Activated B cell treated with CpG ODN at 0.5 μM for 24 hours (primary cell): ENCODE measurements around the gene TTC36. TPM values are rescaled to one million over a fixed set of nuclear protein-coding genes. Genes with fewer than 3 reads are reported as not detected.
"Not testable (repeated sequence)": the region's sequence is repeated elsewhere in the genome, so short reads cannot be mapped to it uniquely, and the experiment has no call there.

Experiments
- ATAC-seq: fragments of 200-7000 bp; cut with Tn5 transposase; one replicate; pipeline ENCODE4 v1.10.0; 2021; ENCODE audit warnings: low read depth, mild to moderate bottlenecking, moderate library complexity
- CTCF ChIA-PET: fragments of 350-600 bp; sonication (Branson Sonifier 250); formaldehyde crosslinking; loops from one replicate; lab custom pipeline; 2021; ENCODE audit warnings: antibody characterized with exemption; lab: Charles Lee
- POLR2A ChIA-PET: fragments of 350-600 bp; sonication (Branson Sonifier 250); formaldehyde crosslinking; loops from one replicate; lab custom pipeline; 2021; ENCODE audit warnings: antibody characterized with exemption; lab: Charles Lee
- DNase-seq: peaks from one replicate; pipeline ENCODE4 v3.0.0; 2022
- H3K27ac Mint-ChIP-seq: one replicate; pipeline ENCODE4 v1.8.0; 2020; ENCODE audit warnings: mixed read lengths
- H3K27me3 Mint-ChIP-seq: one replicate; pipeline ENCODE4 v1.8.0; 2021; ENCODE audit warnings: mixed read lengths
- H3K36me3 Mint-ChIP-seq: one replicate; pipeline ENCODE4 v1.8.0; 2021; ENCODE audit warnings: low read depth, mixed read lengths
- H3K4me1 Mint-ChIP-seq: one replicate; pipeline ENCODE4 v1.8.0; 2021; ENCODE audit warnings: mixed read lengths
- H3K4me3 Mint-ChIP-seq: one replicate; pipeline ENCODE4 v1.8.0; 2020; ENCODE audit warnings: mild to moderate bottlenecking, mixed read lengths
- H3K9me3 Mint-ChIP-seq: one replicate; pipeline ENCODE4 v1.8.0; 2020; ENCODE audit warnings: mixed read lengths
- CTCF ChIP-seq: fragments of 200-600 bp; IDR thresholded peaks from one replicate; pipeline ENCODE4 v1.8.0; 2022; ENCODE audit warnings: antibody characterized with exemption, mild to moderate bottlenecking
- intact Hi-C: fragments of 100-400 bp; cut with micrococcal nuclease; formaldehyde crosslinking; loops from one replicate; pipeline ENCODE4 v1.15.1; 2024
- total RNA-seq: library from RNA; stranded (reverse); gene quantifications from 2 replicates; pipeline ENCODE4 v1.2.3, GENCODE V29; 2022

Gene TTC36
- total RNA-seq, 1 donor from 2014 or later: 0.44 TPM

GRCh38 chr11:118569670-118570069, 42.4 kb downstream of the TTC36 start:
- CTCF ChIA-PET: no interaction called here

GRCh38 chr11:118570787-118571186, 43.5 kb downstream of the TTC36 start:
- Mint-ChIP-seq H3K4me3 (no peak overlapping the region), H3K27ac (peak overlapping the region; percentile 18), H3K4me1 (peaks cover 40% of the 10 kb centered on the region), H3K27me3 (no peaks in the 10 kb centered on the region), H3K36me3 (peaks cover 21% of the 10 kb centered on the region), H3K9me3 (no peaks in the 10 kb centered on the region)
- ChIA-PET CTCF (no interaction called here), POLR2A (no interaction called here)
- ATAC-seq (no peak), DNase-seq (no peak)
- intact Hi-C loops: loop anchor here (5.0 kb wide), 1 partner anchor 133 kb away; the partner anchor contains the start of gene KMT2A
- TF ChIP-seq CTCF: no peak

More at GRCh38 chr11:118569670-118570069, 42.4 kb downstream of the TTC36 start:
- Mint-ChIP-seq H3K27ac (no peak overlapping the region), H3K4me1 (peaks cover 35% of the 10 kb centered on the region), H3K27me3 (no peaks in the 10 kb centered on the region), H3K4me3 (no peak overlapping the region), H3K9me3 (no peaks in the 10 kb centered on the region), H3K36me3 (peaks cover 21% of the 10 kb centered on the region)
- ATAC-seq: no peak
- TF ChIP-seq CTCF: no peak
- intact Hi-C loops: loop anchor here (5.0 kb wide), 3 partner anchors 132 to 422 kb away; partner anchors contain the start of gene KMT2A
- no peak for DNase-seq
- POLR2A ChIA-PET: interaction anchor here (0.6 kb wide), 1 partner anchor 428 kb away, joined by 3 read pairs; no protein-coding TSS in a partner anchor

- POLR2A ChIA-PET: interaction anchor here (0.6 to 1.5 kb wide), 12 partner anchors 16 to 755 kb away, joined by 3 to 8 read pairs (median 4); partner anchors contain the start of genes HMBS, KMT2A, PHLDB1 and TMEM25
- Mint-ChIP-seq H3K4me3 (peak overlapping the region; percentile 93), H3K27ac (peak overlapping the region; percentile 86), H3K4me1 (peaks cover 44% of the 10 kb centered on the region), H3K36me3 (peaks cover 20% of the 10 kb centered on the region)
- DNase-seq: peak; percentile 23
- ATAC-seq, CTCF ChIA-PET, H3K27me3 Mint-ChIP-seq, H3K9me3 Mint-ChIP-seq: not testable (repeated sequence)
- intact Hi-C loops: loop anchor here (1.0 to 5.0 kb wide), 5 partner anchors 39 to 427 kb away; partner anchors contain the start of genes ATP5MG, CENATAC, KMT2A and UBE4A
Measured at GRCh38 chr11:118571701-118572060, 44.4 kb downstream of the TTC36 start.

- CTCF ChIA-PET: interaction anchor here (0.8 kb wide), 1 partner anchor 37 kb away, joined by 3 read pairs; no protein-coding TSS in a partner anchor
Measured at GRCh38 chr11:118572061-118572980, 45.0 kb downstream of the TTC36 start, which contains the start of gene ARCN1. TSS of gene ARCN1 (plus strand) at chr11:118572409. CDS start at chr11:118572548, 139 bp downstream.

More at GRCh38 chr11:118572061-118572980, 45.0 kb downstream of the TTC36 start, which contains the start of gene ARCN1:
- H3K27ac Mint-ChIP-seq: peak within 1 kb of the TSS; percentile 86
- intact Hi-C loops: loop anchor here (1.0 to 5.0 kb wide), 5 partner anchors 38 to 426 kb away; partner anchors contain the start of genes ATP5MG, CENATAC, KMT2A and UBE4A
- DNase-seq (peak; percentile 67), ATAC-seq (peak; percentile 88)
- POLR2A ChIA-PET: interaction anchor here (0.5 to 1.5 kb wide), 18 partner anchors 17 to 762 kb away, joined by 3 to 9 read pairs (median 4); partner anchors contain the start of genes HMBS, KMT2A, PHLDB1 and TMEM25
- H3K9me3 Mint-ChIP-seq: no peaks in the 10 kb centered on the region
- H3K36me3 Mint-ChIP-seq: peaks cover 21% of the 10 kb centered on the region
- no peak for TF ChIP-seq CTCF
- H3K27me3 Mint-ChIP-seq: no peaks in the 10 kb centered on the region
- H3K4me1 Mint-ChIP-seq: peaks cover 45% of the 10 kb centered on the region
- H3K4me3 Mint-ChIP-seq: peak within 1 kb of the TSS; percentile 93
